ENCODE data around the gene SYNCRIP.
"Not testable (repeated sequence)": the region's sequence is repeated elsewhere in the genome, so short reads cannot be mapped to it uniquely, and the experiment has no call there.

SYNCRIP gene

GRCh38 chr6:85669735-85670194 is 27.1 kb upstream of the SYNCRIP start:
- DNase-seq = no peak

GRCh38 chr6:85662251-85662650 is 19.6 kb upstream of the SYNCRIP start:
- DNase-seq = no peak

- DNase-seq = peak; percentile 55
These were observed 17.5 kb upstream of the SYNCRIP start for GRCh38 chr6:85660181-85660611.

GRCh38 chr6:85650606-85651005 is 7.9 kb upstream of the SYNCRIP start:
- no peak for DNase-seq

GRCh38 chr6:85644279-85644762 is 1.6 kb upstream of the SYNCRIP start:
- DNase-seq = no peak

GRCh38 chr6:85643537-85644278 is 1.0 kb upstream of the SYNCRIP start:
- DNase-seq = peak; percentile 88

- DNase-seq = no peak
These were observed 551 bp downstream of the SYNCRIP start for GRCh38 chr6:85641897-85642773.

GRCh38 chr6:85641522-85641896 is 1.2 kb downstream of the SYNCRIP start:
- no peak for DNase-seq

GRCh38 chr6:85640821-85641220 is 1.9 kb downstream of the SYNCRIP start:
- DNase-seq = no peak

GRCh38 chr6:85637579-85637978 is 5.1 kb downstream of the SYNCRIP start:
- no peak for DNase-seq

GRCh38 chr6:85632164-85632942 is 10.3 kb downstream of the SYNCRIP start:
- DNase-seq = no peak

GRCh38 chr6:85631117-85631516 is 11.6 kb downstream of the SYNCRIP start:
- not testable (repeated sequence) for DNase-seq

GRCh38 chr6:85628353-85628752 is 14.3 kb downstream of the SYNCRIP start:
- DNase-seq = no peak

GRCh38 chr6:85620308-85620707 is 22.4 kb downstream of the SYNCRIP start:
- no peak for DNase-seq

- DNase-seq = no peak
These were observed 27.9 kb downstream of the SYNCRIP start for GRCh38 chr6:85614780-85615179.

- no peak for DNase-seq
These were observed 29.8 kb downstream of the SYNCRIP start for GRCh38 chr6:85612690-85613474.

GRCh38 chr6:85610182-85610895 is 32.3 kb downstream of the SYNCRIP start:
- DNase-seq = no peak

GRCh38 chr6:85602100-85602499 is 40.6 kb downstream of the SYNCRIP start:
- DNase-seq = no peak

- DNase-seq = no peak
These were observed 41.9 kb downstream of the SYNCRIP start for GRCh38 chr6:85600713-85601313.

- DNase-seq = no peak
These were observed 48.3 kb downstream of the SYNCRIP start for GRCh38 chr6:85594197-85594930.
